Stimulated activated CD4-positive, alpha-beta T cell treated with anti-CD3 and anti-CD28 coated beads, TNF-alpha, amount 100 ng/mL, for 48 hours (primary cell): Measurements from ENCODE around the gene ANKRD33.

Source experiments
- DNase-seq, 3 donors: peaks; one replicate each; pipeline ENCODE4 v3.0.0-alpha.2; 2020; ENCODE audit warnings: low read depth in 3 of 3

Gene ANKRD33

GRCh38 chr12:51901121-51901817, 13.4 kb downstream of the ANKRD33 start:
- no peak for DNase-seq

GRCh38 chr12:51901881-51902280, 14.0 kb downstream of the ANKRD33 start:
- DNase-seq = no peak

GRCh38 chr12:51904951-51905470, 17.1 kb downstream of the ANKRD33 start:
- DNase-seq = no peak

- DNase-seq = no peak
Measured at GRCh38 chr12:51905471-51906429, 17.8 kb downstream of the ANKRD33 start.

- DNase-seq = no peak
Measured at GRCh38 chr12:51906430-51907082, 18.7 kb downstream of the ANKRD33 start.

- no peak for DNase-seq
Measured at GRCh38 chr12:51907083-51907855, 19.4 kb downstream of the ANKRD33 start, which contains the start of gene ACVRL1. TSS of gene ACVRL1 (plus strand) at chr12:51907504. CDS start at chr12:51912475, 4,971 bp downstream.

GRCh38 chr12:51907856-51908425, 20.0 kb downstream of the ANKRD33 start:
- DNase-seq = no peak

GRCh38 chr12:51908876-51909592, 21.1 kb downstream of the ANKRD33 start:
- DNase-seq = no peak

- DNase-seq = no peak
Measured at GRCh38 chr12:51910168-51910567, 22.3 kb downstream of the ANKRD33 start.

GRCh38 chr12:51910691-51911090, 22.8 kb downstream of the ANKRD33 start:
- no peak for DNase-seq

GRCh38 chr12:51911307-51911706, 23.4 kb downstream of the ANKRD33 start:
- no peak for DNase-seq

- DNase-seq = no peak
Measured at GRCh38 chr12:51911788-51912711, 24.1 kb downstream of the ANKRD33 start.

GRCh38 chr12:51913071-51914033, 25.4 kb downstream of the ANKRD33 start:
- no peak for DNase-seq

- no peak for DNase-seq
Measured at GRCh38 chr12:51914034-51914923, 26.4 kb downstream of the ANKRD33 start.

- DNase-seq = no peak
Measured at GRCh38 chr12:51915003-51915625, 27.2 kb downstream of the ANKRD33 start.

GRCh38 chr12:51915951-51916350, 28.0 kb downstream of the ANKRD33 start:
- no peak for DNase-seq
